GM18526 (cell line): ENCODE data around the gene UBE3D.

Experiments used
- POLR2A ChIP-seq: IDR thresholded peaks from 3 replicates; pipeline ENCODE4 v1.6.1; 2011; ENCODE audit not compliant: insufficient read length; ENCODE audit errors: extremely low read depth

Gene UBE3D

GRCh38 chr6:83006270-83006905 lies 59.3 kb downstream of the UBE3D start:
- TF ChIP-seq POLR2A = no peak

GRCh38 chr6:82996156-82996555 lies 69.5 kb downstream of the UBE3D start:
- no peak for TF ChIP-seq POLR2A

- no peak for TF ChIP-seq POLR2A
Measured at GRCh38 chr6:82995066-82995465, 70.6 kb downstream of the UBE3D start.

GRCh38 chr6:82989736-82990290 lies 75.8 kb downstream of the UBE3D start:
- TF ChIP-seq POLR2A = no peak

- no peak for TF ChIP-seq POLR2A
Measured at GRCh38 chr6:82988930-82989351, 76.7 kb downstream of the UBE3D start.

- no peak for TF ChIP-seq POLR2A
Measured at GRCh38 chr6:82987951-82988350, 77.7 kb downstream of the UBE3D start.

GRCh38 chr6:82987416-82987815 lies 78.2 kb downstream of the UBE3D start:
- no peak for TF ChIP-seq POLR2A

- no peak for TF ChIP-seq POLR2A
Measured at GRCh38 chr6:82984720-82985119, 80.9 kb downstream of the UBE3D start.

- TF ChIP-seq POLR2A = no peak
Measured at GRCh38 chr6:82980086-82980485, 85.6 kb downstream of the UBE3D start.

- no peak for TF ChIP-seq POLR2A
Measured at GRCh38 chr6:82979657-82980056, 86.0 kb downstream of the UBE3D start.

- no peak for TF ChIP-seq POLR2A
Measured at GRCh38 chr6:82978362-82978945, 87.2 kb downstream of the UBE3D start.

GRCh38 chr6:82976179-82976578 lies 89.5 kb downstream of the UBE3D start:
- no peak for TF ChIP-seq POLR2A

GRCh38 chr6:82971877-82972460 lies 93.7 kb downstream of the UBE3D start:
- no peak for TF ChIP-seq POLR2A

GRCh38 chr6:82970839-82971238 lies 94.8 kb downstream of the UBE3D start:
- TF ChIP-seq POLR2A = no peak

GRCh38 chr6:82968708-82969107 lies 96.9 kb downstream of the UBE3D start:
- no peak for TF ChIP-seq POLR2A

- no peak for TF ChIP-seq POLR2A
Measured at GRCh38 chr6:82963191-82963925, 102.3 kb downstream of the UBE3D start.
